ENCODE measurements around the gene RGS16.

RGS16 gene

GRCh38 chr1:182604175-182605164, at the start of gene RGS16:
Gene RGS16, minus strand, starts transcription at chr1:182604389. Its CDS starts 130 bp downstream, at chr1:182604259.
- peak; percentile 98 for DNase-seq (ENCODE audit: low spot score)

GRCh38 chr1:182653986-182654385, 49.8 kb upstream of the RGS16 start:
- DNase-seq (ENCODE audit: low spot score) = no peak

- DNase-seq (ENCODE audit: low spot score) = no peak
Measured at GRCh38 chr1:182652933-182653332, 48.7 kb upstream of the RGS16 start.

- no peak for DNase-seq (ENCODE audit: low spot score)
Measured at GRCh38 chr1:182651339-182651724, 47.1 kb upstream of the RGS16 start.

GRCh38 chr1:182650678-182651338, 46.6 kb upstream of the RGS16 start:
- no peak for DNase-seq (ENCODE audit: low spot score)

GRCh38 chr1:182649041-182649440, 44.9 kb upstream of the RGS16 start:
- peak; percentile 71 for DNase-seq (ENCODE audit: low spot score)

GRCh38 chr1:182646739-182647138, 42.5 kb upstream of the RGS16 start:
- no peak for DNase-seq (ENCODE audit: low spot score)

- peak; percentile 88 for DNase-seq (ENCODE audit: low spot score)
Measured at GRCh38 chr1:182644886-182645285, 40.7 kb upstream of the RGS16 start.

- DNase-seq (ENCODE audit: low spot score) = no peak
Measured at GRCh38 chr1:182643699-182644098, 39.5 kb upstream of the RGS16 start.

GRCh38 chr1:182642461-182642860, 38.3 kb upstream of the RGS16 start:
- DNase-seq (ENCODE audit: low spot score) = no peak

- no peak for DNase-seq (ENCODE audit: low spot score)
Measured at GRCh38 chr1:182641561-182641960, 37.4 kb upstream of the RGS16 start.

- no peak for DNase-seq (ENCODE audit: low spot score)
Measured at GRCh38 chr1:182639330-182639729, 35.1 kb upstream of the RGS16 start.

- DNase-seq (ENCODE audit: low spot score) = peak; percentile 14
Measured at GRCh38 chr1:182637769-182638168, 33.6 kb upstream of the RGS16 start.

- peak; percentile 42 for DNase-seq (ENCODE audit: low spot score)
Measured at GRCh38 chr1:182635871-182636270, 31.7 kb upstream of the RGS16 start.

- peak; percentile 69 for DNase-seq (ENCODE audit: low spot score)
Measured at GRCh38 chr1:182634306-182635072, 30.3 kb upstream of the RGS16 start.

GRCh38 chr1:182633657-182634281, 29.6 kb upstream of the RGS16 start:
- peak; percentile 99 for DNase-seq (ENCODE audit: low spot score)

- peak; percentile 59 for DNase-seq (ENCODE audit: low spot score)
Measured at GRCh38 chr1:182633031-182633430, 28.8 kb upstream of the RGS16 start.

GRCh38 chr1:182632441-182632857, 28.3 kb upstream of the RGS16 start:
- peak; percentile 61 for DNase-seq (ENCODE audit: low spot score)

- DNase-seq (ENCODE audit: low spot score) = peak; percentile 45
Measured at GRCh38 chr1:182631954-182632353, 27.8 kb upstream of the RGS16 start.

GRCh38 chr1:182631053-182631677, 27.0 kb upstream of the RGS16 start:
- DNase-seq (ENCODE audit: low spot score) = no peak

GRCh38 chr1:182630586-182630985, 26.4 kb upstream of the RGS16 start:
- no peak for DNase-seq (ENCODE audit: low spot score)
